NCI-H69 (cell line): ENCODE data around the gene TMEM81.

Experiments used
- DNase-seq: peaks from one replicate; lab custom pipeline; 2025; lab: John Stamatoyannopoulos, UW

Gene TMEM81

GRCh38 chr1:205058853-205059252, 25.4 kb downstream of the TMEM81 start:
- DNase-seq = no peak

GRCh38 chr1:205057808-205058575, 26.3 kb downstream of the TMEM81 start:
- DNase-seq = no peak

GRCh38 chr1:205056956-205057568, 27.2 kb downstream of the TMEM81 start:
- DNase-seq = no peak

GRCh38 chr1:205056188-205056611, 28.1 kb downstream of the TMEM81 start:
- peak; percentile 66 for DNase-seq

GRCh38 chr1:205054013-205054412, 30.2 kb downstream of the TMEM81 start:
- DNase-seq = no peak

GRCh38 chr1:205053296-205053695, 31.0 kb downstream of the TMEM81 start:
- no peak for DNase-seq

- DNase-seq = peak; percentile 97
Observed at GRCh38 chr1:205052690-205053089, 31.6 kb downstream of the TMEM81 start.

GRCh38 chr1:205049479-205049878, 34.8 kb downstream of the TMEM81 start:
- no peak for DNase-seq

GRCh38 chr1:205048382-205048781, 35.9 kb downstream of the TMEM81 start:
- no peak for DNase-seq

GRCh38 chr1:205047764-205048231, 36.5 kb downstream of the TMEM81 start:
- no peak for DNase-seq

GRCh38 chr1:205046870-205047269, 37.4 kb downstream of the TMEM81 start:
- peak; percentile 62 for DNase-seq

- DNase-seq = no peak
Observed at GRCh38 chr1:205045146-205045545, 39.1 kb downstream of the TMEM81 start.

- no peak for DNase-seq
Observed at GRCh38 chr1:205044741-205045140, 39.5 kb downstream of the TMEM81 start.

GRCh38 chr1:205043866-205044265, 40.4 kb downstream of the TMEM81 start:
- DNase-seq = no peak

GRCh38 chr1:205042911-205043806, 41.1 kb downstream of the TMEM81 start, which contains the start of gene CNTN2:
Gene CNTN2, plus strand, starts transcription at chr1:205043212. Its CDS starts 9,974 bp downstream, at chr1:205053186.
- peak; percentile 94 for DNase-seq

- DNase-seq = peak; percentile 82
Observed at GRCh38 chr1:205041998-205042910, 42.0 kb downstream of the TMEM81 start.

- DNase-seq = no peak
Observed at GRCh38 chr1:205041001-205041715, 43.1 kb downstream of the TMEM81 start.

GRCh38 chr1:205038132-205038786, 46.0 kb downstream of the TMEM81 start:
- DNase-seq = no peak

- no peak for DNase-seq
Observed at GRCh38 chr1:205037539-205037938, 46.7 kb downstream of the TMEM81 start.
